Heart right ventricle (tissue), 16 donors: ENCODE measurements around the gene FBL. TPM values are rescaled to one million over a fixed set of nuclear protein-coding genes. Genes with fewer than 3 reads are reported as not detected.
A peak's percentile ranks its signal among the peaks of the same experiment; 100 is the strongest.

Experiments used
- ATAC-seq, 8 donors: fragments of 200-7000 bp; cut with Tn5 transposase; one replicate each; pipeline ENCODE4 v1.9.1; 2020; ENCODE audit warnings: mild to moderate bottlenecking in 8 of 8, moderate library complexity in 8 of 8, moderate number of reproducible peaks in 1 of 8
- DNase-seq, 2 donors: peaks; one replicate each; pipeline ENCODE4 v3.0.0-alpha.2; 2020
- H3K27ac ChIP-seq, 10 donors: fragments of 200-600 bp; sonication (generic) in 2 of 10; one replicate each; pipeline versions ENCODE4 v1.5.0 to v1.8.0; 2020 to 2022; ENCODE audit warnings: mild to moderate bottlenecking in 3 of 10
- H3K27me3 ChIP-seq, 7 donors: fragments of 200-600 bp; one replicate each; pipeline ENCODE4 v1.8.0; 2021 to 2022; ENCODE audit warnings: mild to moderate bottlenecking in 2 of 7
- H3K36me3 ChIP-seq, 9 donors: fragments of 200-600 bp; sonication (generic) in 1 of 9; one replicate each; pipeline versions ENCODE4 v1.5.0 to v1.8.0; 2020 to 2022; ENCODE audit warnings: mild to moderate bottlenecking in 2 of 9
- H3K4me1 ChIP-seq, 9 donors: fragments of 200-600 bp; sonication (generic) in 1 of 9; one replicate each; pipeline versions ENCODE4 v1.5.0 to v1.8.0; 2020 to 2022; ENCODE audit warnings: mild to moderate bottlenecking in 4 of 9
- H3K4me3 ChIP-seq, 10 donors: fragments of 200-600 bp; sonication (generic) in 2 of 10; one replicate each; pipeline versions ENCODE4 v1.5.0 to v1.8.0; 2020 to 2022; ENCODE audit warnings: mild to moderate bottlenecking in 7 of 10, moderate library complexity in 2 of 10
- H3K9me3 ChIP-seq, 11 donors: fragments of 200-600 bp in 10 of 11; sonication (generic) in 2 of 11; one replicate each; pipeline versions ENCODE4 v1.5.0 to v1.8.0; 2013 to 2022; ENCODE audit warnings: mild to moderate bottlenecking in 2 of 11, control low read depth in 1 of 11, moderate library complexity in 1 of 11
- WGBS, 2 donors: extraction: QIAGEN DNeasy Blood & Tissue Kit; methylation state at CpG; one replicate each; pipeline ENCODE4 v1.1.7; 2013; ENCODE audit warnings: inconsistent platforms in 1 of 2; 5-methylcytosine and 5-hydroxymethylcytosine counted together
- intact Hi-C, 10 donors: fragments of 100-400 bp; cut with DNase I; formaldehyde crosslinking; loops; one replicate each; pipeline versions ENCODE4 v1.11.1 to v1.14.2; 2022
- polyA plus RNA-seq, 2 donors: library from polyadenylated mRNA; stranded (reverse); fragments of 200-250 nt; gene quantifications; one replicate each; pipeline ENCODE4 v1.2.3, GENCODE V29; 2013
- total RNA-seq, 10 donors: library from RNA; stranded (reverse); fragmentation: NEBNext Ultra II Directional in 3 of 10; extraction: Animal tissue kit (Norgen Biotek cat#: 25700) in 3 of 10; gene quantifications; one replicate each; pipeline versions ENCODE4 v1.2.1 to v1.2.4, GENCODE V29; 2021 to 2023
- TF ChIP-seq, protein P1 (sequence below), 9 donors: fragments of 200-600 bp; sonication (generic) in 2 of 9; IDR thresholded peaks; one replicate each; pipeline versions ENCODE4 v1.5.0 to v1.8.0; 2021 to 2022; ENCODE audit warnings: antibody characterized with exemption in 9 of 9, mild to moderate bottlenecking in 5 of 9, moderate library complexity in 1 of 9
- donor health status: Arrhythmogenic right ventricular cardiomyopathy.
- donor health status: ischemic (EF 13 %, LVEDD 7.1; RV severe dilation, severe dysfunction).
- donor health status: healthy with polysubstance abuse.
- donor health status: DM: no; HTN: yes; CAD: no.
- donor health status: DM: no; HTN: no; CAD: no.
- donor health status: ischemic (EF 25% LVEDD 6.9; RV normal size, moderate dysfunction).
- donor health status: ischemic (EF 25% LVEDD 5.7; RV mildly dilated, moderate dysfunction).
- donor health status: healthy.
- donor health status: DM: yes; HTN: yes; CAD: no.
- donor health status: Ischemic cardiomyopathy.
- donor health status: ischemic (EF 35%, LVEDD 5.7; RV mildly dilated, moderate dysfunction).
- donor health status: nonischemic (EF 11% LVEDD 7.7; RV severe dilation, severe dysfunction).
- donor health status: DM: yes; HTN: yes; CAD: no.
- donor health status: PGD.
- donor health status: ischemic (EF 29% LVEDD 5.4; RV normal size, mild dysfunction).
- donor health status: nonischemic (EF 23%, LVEDD 6.1; RV moderate dilation, normal function).

The FBL gene
- total and polyA plus RNA-seq, 12 donors: 52.7 to 192 (median 73.9) TPM

DNA sequence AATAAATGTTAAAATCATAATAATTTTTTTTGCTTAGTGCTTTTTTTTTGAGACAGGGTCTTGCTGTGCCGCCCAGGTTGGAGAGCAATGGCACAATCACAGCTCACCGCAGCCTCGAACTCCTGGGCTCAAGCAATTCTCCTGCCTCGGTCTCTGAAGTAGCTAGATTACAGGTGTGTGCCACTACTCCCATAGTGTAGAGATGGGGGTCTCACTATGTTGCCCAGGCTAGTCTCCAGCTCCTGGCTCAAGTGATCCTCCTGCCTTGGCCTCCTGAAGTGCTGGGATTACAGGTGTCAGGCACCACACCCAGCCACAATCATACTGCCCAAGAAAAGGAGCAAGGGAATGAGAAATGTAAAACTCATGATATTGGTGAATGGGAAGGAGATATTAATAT is 5.1 kb downstream of the FBL start:
- intact Hi-C loops: loop anchor here in 4 of 10 donors (5.0 to 10.0 kb wide), 3 partner anchors 49 to 296 kb away; partner anchors contain the start of gene EID2 (in 1 of the 4)

DNA sequence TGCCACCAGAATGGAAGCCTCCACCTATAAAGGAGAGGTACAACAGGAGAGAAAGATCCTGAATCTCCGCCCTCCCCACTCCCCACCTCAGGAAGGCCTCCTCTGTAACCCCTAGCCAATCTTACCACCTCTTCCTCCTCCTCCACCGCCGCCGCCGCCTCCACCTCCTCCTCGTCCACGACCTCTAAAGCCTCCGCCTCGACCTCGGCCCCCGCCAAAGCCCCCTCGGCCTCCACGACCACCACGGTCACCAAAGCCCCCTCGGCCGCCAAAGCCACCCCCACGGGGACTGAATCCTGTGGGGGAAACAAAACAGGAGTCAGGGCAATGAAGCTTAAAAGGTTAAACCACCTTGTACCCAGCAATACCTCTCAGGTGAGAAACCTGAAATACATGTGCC is 5.7 kb downstream of the FBL start:
- H3K27me3 ChIP-seq: no peaks in the 10 kb centered on the region
- H3K9me3 ChIP-seq: no peaks in the 10 kb centered on the region
- no peak overlapping the region for H3K4me3 ChIP-seq
- ATAC-seq (peak in 1 of 8 donors; percentile 10), DNase-seq (no peak)
- 91 to 92% methylated on average over 17 of the region's 17 CpGs for WGBS, 2 donors
- no peak overlapping the region for H3K27ac ChIP-seq
- peaks cover 0 to 43% (median 35%) of the 10 kb centered on the region in 9 donors for H3K4me1 ChIP-seq
- TF ChIP-seq, protein P1, sequence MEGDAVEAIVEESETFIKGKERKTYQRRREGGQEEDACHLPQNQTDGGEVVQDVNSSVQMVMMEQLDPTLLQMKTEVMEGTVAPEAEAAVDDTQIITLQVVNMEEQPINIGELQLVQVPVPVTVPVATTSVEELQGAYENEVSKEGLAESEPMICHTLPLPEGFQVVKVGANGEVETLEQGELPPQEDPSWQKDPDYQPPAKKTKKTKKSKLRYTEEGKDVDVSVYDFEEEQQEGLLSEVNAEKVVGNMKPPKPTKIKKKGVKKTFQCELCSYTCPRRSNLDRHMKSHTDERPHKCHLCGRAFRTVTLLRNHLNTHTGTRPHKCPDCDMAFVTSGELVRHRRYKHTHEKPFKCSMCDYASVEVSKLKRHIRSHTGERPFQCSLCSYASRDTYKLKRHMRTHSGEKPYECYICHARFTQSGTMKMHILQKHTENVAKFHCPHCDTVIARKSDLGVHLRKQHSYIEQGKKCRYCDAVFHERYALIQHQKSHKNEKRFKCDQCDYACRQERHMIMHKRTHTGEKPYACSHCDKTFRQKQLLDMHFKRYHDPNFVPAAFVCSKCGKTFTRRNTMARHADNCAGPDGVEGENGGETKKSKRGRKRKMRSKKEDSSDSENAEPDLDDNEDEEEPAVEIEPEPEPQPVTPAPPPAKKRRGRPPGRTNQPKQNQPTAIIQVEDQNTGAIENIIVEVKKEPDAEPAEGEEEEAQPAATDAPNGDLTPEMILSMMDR (IDR thresholded peaks at IDR 0.05): no peak
- intact Hi-C loops: loop anchor here in 4 of 10 donors (5.0 to 10.0 kb wide), 3 partner anchors 48 to 296 kb away; partner anchors contain the start of gene EID2 (in 1 of the 4)
- H3K36me3 ChIP-seq: peaks cover 0 to 49% (median 29%) of the 10 kb centered on the region in 9 donors

More for the DNA sequence above, 5.1 kb downstream of the FBL start:
- no peak for DNase-seq
- no peaks in the 10 kb centered on the region for H3K9me3 ChIP-seq
- no peak overlapping the region for H3K4me3 ChIP-seq
- no peak overlapping the region for H3K27ac ChIP-seq
- peaks cover 0 to 46% (median 39%) of the 10 kb centered on the region in 9 donors for H3K4me1 ChIP-seq
- H3K36me3 ChIP-seq: peaks cover 0 to 43% (median 29%) of the 10 kb centered on the region in 9 donors
- H3K27me3 ChIP-seq: no peaks in the 10 kb centered on the region
- ATAC-seq: no peak
- 95 to 96% methylated on average over 4 of the region's 4 CpGs for WGBS, 2 donors
- TF ChIP-seq, protein P1 (IDR thresholded peaks at IDR 0.05): no peak

DNA sequence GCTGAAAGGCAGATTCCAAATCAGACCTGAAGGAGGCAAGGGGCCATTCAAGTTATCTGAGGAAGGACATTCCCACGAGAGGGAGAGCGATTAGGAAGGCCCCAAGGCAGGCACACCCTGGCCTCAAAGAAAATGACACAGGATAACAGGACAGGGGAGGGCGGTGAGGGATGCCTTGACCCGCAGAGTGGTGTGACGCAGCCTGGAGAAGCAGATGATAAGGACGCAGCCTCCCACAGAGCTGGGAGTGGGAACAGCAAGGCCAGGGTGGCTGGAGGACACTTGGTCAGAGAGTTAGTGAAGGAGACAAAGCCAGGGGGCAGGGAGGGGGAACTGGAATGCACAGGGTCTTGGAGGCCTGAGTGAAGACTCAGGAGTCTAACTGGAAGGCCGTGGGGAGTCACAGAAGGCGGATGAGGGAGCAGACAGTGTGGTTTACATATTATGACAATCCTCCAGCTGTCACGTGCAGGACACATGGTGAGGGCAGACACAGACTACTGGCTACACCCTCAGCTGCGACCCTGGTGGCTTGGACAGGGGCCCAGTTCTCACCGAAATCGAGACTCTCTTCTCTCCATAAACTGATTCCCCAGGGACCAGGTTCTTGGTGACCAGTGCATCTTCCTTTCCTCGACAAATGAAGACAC is 6.4 kb downstream of the FBL start:
- Histone ChIP-seq H3K27ac (no peak overlapping the region), H3K9me3 (no peaks in the 10 kb centered on the region), H3K36me3 (peaks cover 0 to 55% (median 34%) of the 10 kb centered on the region in 9 donors), H3K27me3 (no peaks in the 10 kb centered on the region), H3K4me1 (peaks cover 0 to 36% (median 28%) of the 10 kb centered on the region in 9 donors), H3K4me3 (no peak overlapping the region)
- WGBS, 2 donors: 68 to 71% methylated on average over 13 of the region's 13 CpGs
- intact Hi-C loops: loop anchor here in 5 of 10 donors (5.0 to 10.0 kb wide), 4 partner anchors 48 to 305 kb away; partner anchors contain the start of genes EID2 (in 1 of the 5) and EID2B (in 1 of the 5)
- ATAC-seq: no peak
- no peak for DNase-seq
- TF ChIP-seq, protein P1 (IDR thresholded peaks at IDR 0.05): no peak

DNA sequence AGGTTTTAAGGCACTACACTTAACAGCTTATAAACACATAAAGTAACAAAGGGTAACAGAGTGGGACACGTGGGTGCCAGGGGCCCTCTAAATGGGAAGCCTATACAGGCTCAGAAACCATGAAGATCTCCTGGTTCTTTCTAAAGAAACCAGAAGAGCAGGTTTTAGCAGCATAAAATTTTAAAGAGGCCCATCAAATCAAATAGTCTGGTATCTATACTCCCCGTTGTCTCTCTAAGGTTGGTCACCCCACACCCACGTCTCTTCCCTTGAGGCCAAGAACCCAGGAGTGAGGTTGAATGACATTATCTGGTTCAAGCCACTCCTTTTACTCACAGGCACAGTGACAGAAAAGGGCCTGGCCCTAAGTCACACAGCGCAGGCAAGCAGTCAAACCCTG is 7.6 kb downstream of the FBL start:
- TF ChIP-seq, protein P1 (IDR thresholded peaks at IDR 0.05): no peak
- 92 to 93% methylated on average over 4 of the region's 4 CpGs for WGBS, 2 donors
- Histone ChIP-seq H3K27me3 (no peaks in the 10 kb centered on the region), H3K36me3 (peaks cover 0 to 61% (median 34%) of the 10 kb centered on the region in 9 donors), H3K4me1 (peaks cover 0 to 29% (median 22%) of the 10 kb centered on the region in 9 donors), H3K4me3 (no peak overlapping the region), H3K27ac (no peak overlapping the region), H3K9me3 (no peaks in the 10 kb centered on the region)
- intact Hi-C loops: loop anchor here in 1 of 10 donors (10.0 kb wide), 1 partner anchor 304 kb away; the partner anchor contains the start of gene EID2B
- ATAC-seq (no peak), DNase-seq (no peak)
